ENCODE results near the gene CFAP299. TPM values are rescaled to one million over a fixed set of nuclear protein-coding genes. Genes with fewer than 3 reads are reported as not detected.

The CFAP299 gene
- total RNA-seq, 1 donor from 2014 or later = not detected

- Histone ChIP-seq H3K79me2 (ENCODE audit: insufficient read depth, low read length) (no peaks in the 10 kb centered on the region), H4K20me1 (ENCODE audit: insufficient read depth, low read length) (no peaks in the 10 kb centered on the region), H3K36me3 (ENCODE audit: insufficient read depth, low read length) (no peaks in the 10 kb centered on the region), H3K27me3 (ENCODE audit: insufficient read depth, low read length) (no peaks in the 10 kb centered on the region), H3K4me1 (ENCODE audit: insufficient read depth, low read length) (no peaks in the 10 kb centered on the region), H2AFZ (ENCODE audit: low read depth, low read length) (no peak overlapping the region), H3K9me3 (ENCODE audit: insufficient read depth, low read depth, low read length) (no peaks in the 10 kb centered on the region), H3K4me3 (ENCODE audit: insufficient read depth, low read depth, low read length) (no peak overlapping the region), H3K9ac (ENCODE audit: low read length) (no peak overlapping the region), H3K4me2 (ENCODE audit: low read length) (no peak overlapping the region), H3K27ac (ENCODE audit: low read depth, low read length) (no peak overlapping the region)
- H3K4me1 Mint-ChIP-seq (ENCODE audit: low read depth, unreplicated experiment) = no peaks in the 10 kb centered on the region
- H3K36me3 Mint-ChIP-seq (ENCODE audit: low read depth, unreplicated experiment) = peaks cover 3% of the 10 kb centered on the region
- no peak overlapping the region for H3K27ac Mint-ChIP-seq (ENCODE audit: unreplicated experiment)
- no peak for FAIRE-seq
- TF ChIP-seq EZH2 (IDR thresholded peaks at IDR 0.05; ENCODE audit: insufficient read depth, low read length) (no peak), CTCF (IDR thresholded peaks at IDR 0.05; ENCODE audit: insufficient read depth, low read depth, low read length) (no peak)
- DNase-seq (ENCODE audit: low read depth) = no peak
- H3K9me3 Mint-ChIP-seq (ENCODE audit: unreplicated experiment) = peaks cover 5% of the 10 kb centered on the region
- H3K27me3 Mint-ChIP-seq (ENCODE audit: low read depth, unreplicated experiment) = no peaks in the 10 kb centered on the region
- no peak overlapping the region for H3K4me3 Mint-ChIP-seq (ENCODE audit: unreplicated experiment)
These were observed 224.8 kb downstream of the CFAP299 start for GRCh38 chr4:80560337-80560736.

- Histone ChIP-seq H3K27ac (ENCODE audit: low read depth, low read length) (no peak overlapping the region), H3K9me3 (ENCODE audit: insufficient read depth, low read depth, low read length) (no peaks in the 10 kb centered on the region), H2AFZ (ENCODE audit: low read depth, low read length) (no peak overlapping the region), H3K36me3 (ENCODE audit: insufficient read depth, low read length) (no peaks in the 10 kb centered on the region), H3K4me1 (ENCODE audit: insufficient read depth, low read length) (no peaks in the 10 kb centered on the region), H3K4me2 (ENCODE audit: low read length) (no peak overlapping the region), H3K4me3 (ENCODE audit: insufficient read depth, low read depth, low read length) (no peak overlapping the region), H3K79me2 (ENCODE audit: insufficient read depth, low read length) (no peaks in the 10 kb centered on the region), H3K9ac (ENCODE audit: low read length) (no peak overlapping the region), H4K20me1 (ENCODE audit: insufficient read depth, low read length) (no peaks in the 10 kb centered on the region), H3K27me3 (ENCODE audit: insufficient read depth, low read length) (no peaks in the 10 kb centered on the region)
- Mint-ChIP-seq H3K36me3 (ENCODE audit: low read depth, unreplicated experiment) (peaks cover under 1% of the 10 kb centered on the region), H3K4me3 (ENCODE audit: unreplicated experiment) (no peak overlapping the region), H3K27me3 (ENCODE audit: low read depth, unreplicated experiment) (no peaks in the 10 kb centered on the region), H3K4me1 (ENCODE audit: low read depth, unreplicated experiment) (no peaks in the 10 kb centered on the region), H3K9me3 (ENCODE audit: unreplicated experiment) (peaks cover 3% of the 10 kb centered on the region), H3K27ac (ENCODE audit: unreplicated experiment) (no peak overlapping the region)
- FAIRE-seq (no peak), DNase-seq (ENCODE audit: low read depth) (no peak)
- TF ChIP-seq EZH2 (IDR thresholded peaks at IDR 0.05; ENCODE audit: insufficient read depth, low read length) (no peak), CTCF (IDR thresholded peaks at IDR 0.05; ENCODE audit: insufficient read depth, low read depth, low read length) (no peak)
These were observed 230.8 kb downstream of the CFAP299 start for GRCh38 chr4:80566203-80566872.

- no peak overlapping the region for H3K4me2 ChIP-seq (ENCODE audit: low read length)
These were observed 233.4 kb downstream of the CFAP299 start for GRCh38 chr4:80568891-80569290.

More at GRCh38 chr4:80568891-80569290, 233.4 kb downstream of the CFAP299 start:
- no peaks in the 10 kb centered on the region for H3K9me3 ChIP-seq (ENCODE audit: insufficient read depth, low read depth, low read length)
- Mint-ChIP-seq H3K27me3 (ENCODE audit: low read depth, unreplicated experiment) (no peaks in the 10 kb centered on the region), H3K36me3 (ENCODE audit: low read depth, unreplicated experiment) (no peaks in the 10 kb centered on the region), H3K4me1 (ENCODE audit: low read depth, unreplicated experiment) (no peaks in the 10 kb centered on the region), H3K9me3 (ENCODE audit: unreplicated experiment) (no peaks in the 10 kb centered on the region), H3K4me3 (ENCODE audit: unreplicated experiment) (no peak overlapping the region), H3K27ac (ENCODE audit: unreplicated experiment) (no peak overlapping the region)
- DNase-seq (ENCODE audit: low read depth) (no peak), FAIRE-seq (no peak)
- H3K79me2 ChIP-seq (ENCODE audit: insufficient read depth, low read length) = no peaks in the 10 kb centered on the region
- no peak overlapping the region for H3K9ac ChIP-seq (ENCODE audit: low read length)
- no peak for TF ChIP-seq CTCF (IDR thresholded peaks at IDR 0.05; ENCODE audit: insufficient read depth, low read depth, low read length)
- no peak for TF ChIP-seq EZH2 (IDR thresholded peaks at IDR 0.05; ENCODE audit: insufficient read depth, low read length)
- H3K27me3 ChIP-seq (ENCODE audit: insufficient read depth, low read length) = no peaks in the 10 kb centered on the region
- H3K4me1 ChIP-seq (ENCODE audit: insufficient read depth, low read length) = no peaks in the 10 kb centered on the region
- H3K27ac ChIP-seq (ENCODE audit: low read depth, low read length) = no peak overlapping the region
- H3K36me3 ChIP-seq (ENCODE audit: insufficient read depth, low read length) = no peaks in the 10 kb centered on the region
- H2AFZ ChIP-seq (ENCODE audit: low read depth, low read length) = no peak overlapping the region
- no peaks in the 10 kb centered on the region for H4K20me1 ChIP-seq (ENCODE audit: insufficient read depth, low read length)
- no peak overlapping the region for H3K4me3 ChIP-seq (ENCODE audit: insufficient read depth, low read depth, low read length)
